Ovary (tissue), 3 donors: ENCODE measurements around the gene MAT2B.

Experiments
- CTCF ChIP-seq, 3 donors: fragments of 450-650 bp in 2 of 3; fragments of 200-600 bp in 1 of 3; IDR thresholded peaks; one replicate each; pipeline versions ENCODE4 v1.5.1 to v1.8.0; 2016 to 2022; ENCODE audit warnings: antibody characterized with exemption in 3 of 3, mild to moderate bottlenecking in 1 of 3
- EP300 ChIP-seq: sonication (generic); formaldehyde crosslinking; IDR thresholded peaks from one replicate; pipeline ENCODE4 v1.6.1; 2017; ENCODE audit warnings: antibody characterized with exemption
- POLR2A ChIP-seq: fragments of 450-650 bp; IDR thresholded peaks from one replicate; pipeline ENCODE4 v1.6.1; 2017; ENCODE audit warnings: antibody characterized with exemption, mild to moderate bottlenecking, moderate library complexity
- donor health status: DM: no; HTN: no; CAD: no.

- no peak for TF ChIP-seq CTCF (IDR thresholded peaks at IDR 0.05)
- TF ChIP-seq POLR2A = no peak
- TF ChIP-seq EP300 = no peak
Measured at GRCh38 chr5:163503106-163504078, 2.0 kb upstream of the MAT2B start.
